Mucosa of descending colon (tissue), 3 donors: ENCODE results near the gene C2orf76. TPM values are rescaled to one million over a fixed set of nuclear protein-coding genes. Genes with fewer than 3 reads are reported as not detected.
"Not testable (repeated sequence)": the region's sequence is repeated elsewhere in the genome, so short reads cannot be mapped to it uniquely, and the experiment has no call there.

Experiments used
- ATAC-seq: fragments of 200-7000 bp; cut with Tn5 transposase; one replicate; pipeline ENCODE4 v1.9.1; 2020; ENCODE audit warnings: mild to moderate bottlenecking, moderate library complexity
- DNase-seq, 3 donors: peaks; one replicate each; pipeline ENCODE4 v3.0.0-alpha.2; 2020
- H3K36me3 ChIP-seq: fragments of 200-600 bp; one replicate; pipeline ENCODE4 v1.8.0; 2021; ENCODE audit warnings: low read depth, mild to moderate bottlenecking
- H3K4me1 ChIP-seq: fragments of 200-600 bp; one replicate; pipeline ENCODE4 v1.8.0; 2021; ENCODE audit warnings: low read depth, mild to moderate bottlenecking
- H3K4me3 ChIP-seq: fragments of 200-600 bp; one replicate; pipeline ENCODE4 v1.8.0; 2021; ENCODE audit warnings: mild to moderate bottlenecking
- H3K9me3 ChIP-seq: fragments of 200-600 bp; one replicate; pipeline ENCODE4 v1.8.0; 2021; ENCODE audit warnings: mild to moderate bottlenecking
- CTCF ChIP-seq: fragments of 200-600 bp; IDR thresholded peaks from one replicate; pipeline ENCODE4 v1.8.0; 2022; ENCODE audit warnings: antibody characterized with exemption, mild to moderate bottlenecking
- intact Hi-C, 2 donors: fragments of 100-400 bp; cut with DNase I in 1 of 2; cut with micrococcal nuclease in 1 of 2; formaldehyde crosslinking; loops; one replicate each; pipeline versions ENCODE4 v1.11.0 to v1.11.1; 2022; cut with DNase I, micrococcal nuclease
- total RNA-seq, 3 donors: library from RNA; stranded (reverse); fragmentation: NEBNext Ultra II Directional in 2 of 3; extraction: Animal tissue kit (Norgen Biotek cat#: 25700) in 2 of 3; gene quantifications; one replicate each; pipeline versions ENCODE4 v1.2.1 to v1.2.4, GENCODE V29; 2021 to 2023
- donor health status: DM: no; HTN: no; CAD: no; lungs with moderate emphysema.
- donor health status: DM: no; HTN: no; CAD: no.
- donor health status: DM: no; HTN: yes; CAD: no.

The C2orf76 gene
- total RNA-seq, 3 donors from 2014 or later = 5.4 to 11.2 (median 5.5) TPM

- ATAC-seq = no peak
- intact Hi-C loops = no loop called here
Measured at GRCh38 chr2:119376810-119377209, 10.2 kb upstream of the C2orf76 start.

DNA sequence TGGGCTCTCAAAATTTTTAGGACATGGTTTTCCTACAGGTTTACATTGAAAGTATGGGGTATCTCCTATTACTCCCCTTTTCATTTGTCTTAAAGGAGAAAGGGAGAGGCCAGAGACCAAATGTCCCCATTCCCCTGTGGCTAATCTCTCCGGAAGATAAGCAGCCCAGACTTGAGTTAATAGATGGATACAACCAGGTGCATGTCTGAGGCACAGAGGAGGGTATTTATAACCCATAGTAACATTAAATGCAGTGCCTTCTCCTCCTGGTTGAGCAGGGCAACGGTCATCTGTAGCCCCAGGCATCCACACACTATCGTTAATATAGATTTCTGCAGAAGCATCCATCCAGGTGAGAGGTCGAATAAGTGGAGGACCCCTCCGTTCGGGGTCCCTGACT, 9.8 kb upstream of the C2orf76 start:
- H3K4me3 ChIP-seq, intact Hi-C loops, H3K4me1 ChIP-seq, DNase-seq, H3K9me3 ChIP-seq, ATAC-seq: not testable (repeated sequence)
- peaks cover 10% of the 10 kb centered on the region for H3K36me3 ChIP-seq

More at GRCh38 chr2:119376810-119377209, 10.2 kb upstream of the C2orf76 start:
- Histone ChIP-seq H3K4me1 (no peaks in the 10 kb centered on the region), H3K9me3 (peaks cover 7% of the 10 kb centered on the region), H3K36me3 (peaks cover 10% of the 10 kb centered on the region), H3K4me3 (no peak overlapping the region)
- no peak for TF ChIP-seq CTCF
- no peak for DNase-seq

DNA sequence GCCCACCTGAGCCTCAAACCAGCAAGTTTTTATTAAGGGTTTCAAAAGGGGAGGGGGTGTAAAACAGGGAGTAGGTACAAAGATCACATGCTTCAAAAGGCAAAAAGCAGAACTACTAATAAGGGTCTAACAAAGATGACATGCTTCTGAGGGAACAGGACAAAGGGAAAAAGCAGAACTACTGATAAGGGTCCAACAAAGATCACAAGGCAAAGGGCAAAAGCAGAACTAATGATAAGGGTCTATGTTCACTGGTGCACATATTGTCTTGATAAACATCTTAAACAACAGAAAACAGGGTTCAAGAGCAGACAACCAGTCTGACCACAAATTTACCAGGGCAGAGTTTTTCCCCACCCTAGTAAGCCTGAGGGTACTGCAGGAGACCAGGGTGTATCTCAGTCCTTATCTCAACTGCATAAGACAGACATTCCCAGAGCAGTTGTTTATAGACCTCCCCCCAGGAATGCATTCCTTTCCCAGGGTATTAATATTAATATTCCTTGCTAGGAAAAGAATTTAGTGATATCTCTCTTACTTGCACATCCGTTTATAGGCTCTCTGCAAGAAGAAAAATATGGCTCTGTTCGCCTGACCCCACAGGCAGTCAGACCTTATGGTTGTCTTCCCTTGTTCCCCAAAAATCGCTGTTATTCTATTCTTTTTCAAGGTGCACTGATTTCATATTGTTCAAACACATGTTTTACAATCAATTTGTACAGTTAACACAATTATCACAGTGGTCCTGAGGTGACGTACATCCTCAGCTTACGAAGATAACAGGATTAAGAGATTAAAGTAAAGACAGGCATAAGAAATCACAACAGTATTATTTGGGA, 7.5 kb upstream of the C2orf76 start:
- intact Hi-C loops, ATAC-seq, H3K9me3 ChIP-seq, DNase-seq, H3K4me3 ChIP-seq, H3K4me1 ChIP-seq: not testable (repeated sequence)
- H3K36me3 ChIP-seq = peaks cover 10% of the 10 kb centered on the region

DNA sequence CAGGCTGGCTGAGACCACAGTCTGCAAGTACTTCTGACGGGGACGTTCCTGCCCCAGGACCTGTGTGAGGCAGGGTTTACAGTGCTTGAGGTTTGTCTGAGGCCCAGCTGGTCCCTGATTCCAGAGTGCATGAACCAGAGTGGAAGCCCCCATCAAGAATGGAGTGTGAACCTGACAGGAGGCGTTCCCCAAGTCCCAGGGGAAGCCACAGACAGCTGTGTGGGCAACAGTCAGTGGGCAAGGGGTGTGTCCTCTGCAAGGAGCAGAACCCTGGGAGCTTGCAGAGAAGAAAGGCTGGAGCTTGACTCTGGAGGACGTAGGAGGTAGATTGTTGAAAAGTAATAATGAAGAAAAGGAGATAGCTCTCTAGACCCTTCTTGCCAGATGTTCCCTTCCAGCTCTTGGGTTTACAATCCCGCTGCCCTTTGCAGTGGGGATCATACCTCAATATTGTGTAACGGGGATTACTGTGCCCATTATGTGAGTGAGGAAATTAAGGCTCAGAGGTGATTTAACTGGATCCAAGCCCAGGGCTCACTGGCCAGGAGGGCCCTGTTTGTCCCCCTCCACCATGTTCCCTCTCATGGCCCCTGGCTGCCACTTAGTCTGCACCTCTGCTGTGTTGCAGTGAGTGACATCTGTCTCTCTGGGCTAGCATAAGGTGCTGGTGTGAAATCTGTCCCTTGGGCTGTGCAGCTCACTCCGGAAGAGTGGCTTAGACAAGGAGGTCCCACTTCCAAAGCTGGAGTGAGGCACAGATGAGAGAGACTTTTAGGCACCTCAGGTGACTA, 6.3 kb upstream of the C2orf76 start:
- intact Hi-C loops = no loop called here
- no peak for ATAC-seq

DNA sequence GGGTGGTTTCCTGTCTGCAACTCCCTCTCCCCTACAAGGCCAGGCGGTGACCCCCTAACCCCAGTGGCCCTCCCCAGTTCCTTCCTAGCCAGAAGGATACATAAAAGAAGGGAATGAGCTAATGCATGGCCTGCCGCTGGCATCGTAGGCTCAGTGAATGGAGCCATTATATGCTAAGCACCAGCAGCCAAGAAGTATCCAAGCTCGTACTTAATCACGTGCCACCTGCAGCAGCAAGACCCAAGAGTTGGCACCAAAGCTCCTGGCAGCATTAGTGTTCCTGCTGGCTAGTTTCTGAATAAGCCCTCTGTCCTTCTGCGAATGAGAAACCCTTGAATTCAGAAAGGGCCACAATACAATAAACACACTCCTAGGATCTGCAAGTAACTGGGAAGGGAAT, 4.5 kb upstream of the C2orf76 start:
- intact Hi-C loops = no loop called here
- Histone ChIP-seq H3K4me1 (peaks cover 15% of the 10 kb centered on the region), H3K9me3 (peaks cover 7% of the 10 kb centered on the region), H3K4me3 (no peak overlapping the region), H3K36me3 (peaks cover 10% of the 10 kb centered on the region)
- TF ChIP-seq CTCF = no peak
- ATAC-seq (no peak), DNase-seq (no peak)

More for the DNA sequence above, 6.3 kb upstream of the C2orf76 start:
- Histone ChIP-seq H3K4me1 (peaks cover 10% of the 10 kb centered on the region), H3K36me3 (peaks cover 10% of the 10 kb centered on the region), H3K9me3 (peaks cover 7% of the 10 kb centered on the region), H3K4me3 (no peak overlapping the region)
- no peak for DNase-seq
- no peak for TF ChIP-seq CTCF

DNA sequence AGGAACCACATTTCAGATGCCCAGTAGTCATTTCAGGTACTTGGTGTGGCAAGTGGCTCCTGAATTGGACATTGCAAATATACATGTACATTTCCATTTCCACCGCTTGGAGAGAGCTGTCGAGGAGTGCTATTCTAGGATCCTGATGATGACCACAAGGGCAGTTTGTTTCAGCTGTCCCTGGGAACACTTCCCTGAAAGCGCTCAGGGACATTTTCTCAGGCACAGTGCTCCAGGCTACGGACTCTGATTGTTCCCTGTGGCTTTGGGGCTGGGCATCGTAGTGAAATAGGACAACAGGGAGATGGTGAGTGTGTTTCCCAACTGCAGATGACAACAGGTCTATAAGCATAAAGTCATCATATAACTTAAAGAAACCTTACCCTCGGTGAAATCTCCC, 3.2 kb upstream of the C2orf76 start:
- intact Hi-C loops = no loop called here
- ATAC-seq = no peak
- no peak for TF ChIP-seq CTCF
- Histone ChIP-seq H3K4me1 (peaks cover 26% of the 10 kb centered on the region), H3K4me3 (no peak overlapping the region), H3K36me3 (peaks cover 10% of the 10 kb centered on the region), H3K9me3 (peaks cover 7% of the 10 kb centered on the region)
- DNase-seq = no peak
